Mesenchymal stem cell (in vitro differentiated cells and primary cell): Measurements from ENCODE around the gene TSC22D3.

Experiments used
- DNase-seq: peaks from one replicate; pipeline ENCODE4 v3.0.0-alpha.2; 2013
- H2AFZ ChIP-seq: one replicate; pipeline ENCODE4 v1.6.1; 2013; ENCODE audit warnings: low read depth, mild to moderate bottlenecking, control low read depth, inconsistent platforms, low read length, moderate library complexity
- H2AK5ac ChIP-seq: 2 replicates; pipeline ENCODE4 v1.6.1; 2013; ENCODE audit warnings: low read length, moderate library complexity, mild to moderate bottlenecking, inconsistent platforms; ENCODE audit not compliant: severe bottlenecking
- H2BK120ac ChIP-seq: one replicate; pipeline ENCODE4 v1.6.1; 2013; ENCODE audit warnings: low read depth, mild to moderate bottlenecking, inconsistent platforms, low read length, moderate library complexity
- H2BK12ac ChIP-seq, 2 experiments: one replicate each; pipeline ENCODE4 v1.6.1; 2013; ENCODE audit warnings: inconsistent platforms in 2 of 2, low read length in 2 of 2, mild to moderate bottlenecking in 2 of 2, moderate library complexity in 2 of 2, control low read depth in 1 of 2
- H2BK15ac ChIP-seq: one replicate; pipeline ENCODE4 v1.6.1; 2013; ENCODE audit warnings: mild to moderate bottlenecking, low read depth, inconsistent platforms; ENCODE audit not compliant: poor library complexity, severe bottlenecking
- H2BK5ac ChIP-seq: 2 replicates; pipeline ENCODE4 v1.6.1; 2013; ENCODE audit warnings: low read depth, mild to moderate bottlenecking, low read length, control low read depth, inconsistent platforms; ENCODE audit not compliant: poor library complexity, severe bottlenecking
- H3K14ac ChIP-seq, 2 experiments: one replicate each; pipeline ENCODE4 v1.6.1; 2013; ENCODE audit warnings: inconsistent platforms in 2 of 2, low read length in 2 of 2, control low read depth in 1 of 2, mild to moderate bottlenecking in 1 of 2, moderate library complexity in 1 of 2
- H3K18ac ChIP-seq, 2 experiments: one replicate each; pipeline ENCODE4 v1.6.1; 2013; ENCODE audit warnings: inconsistent platforms in 2 of 2, low read length in 2 of 2, control low read depth in 1 of 2, low read depth in 1 of 2, mild to moderate bottlenecking in 1 of 2
- H3K23ac ChIP-seq, 2 experiments: one replicate each; pipeline ENCODE4 v1.6.1; 2013; ENCODE audit warnings: inconsistent platforms in 2 of 2, low read length in 2 of 2, mild to moderate bottlenecking in 2 of 2, moderate library complexity in 2 of 2, control low read depth in 1 of 2
- H3K27ac ChIP-seq: 2 replicates; pipeline ENCODE4 v1.5.1; 2013; ENCODE audit warnings: mild to moderate bottlenecking, moderate library complexity, low read length, control low read depth, inconsistent platforms; ENCODE audit not compliant: poor library complexity, severe bottlenecking
- H3K27me3 ChIP-seq, 2 experiments: 2 replicates each; pipeline versions ENCODE4 v1.6.1 to v1.7.0; 2013; ENCODE audit warnings: low read length in 2 of 2, mild to moderate bottlenecking in 2 of 2, moderate library complexity in 2 of 2, control low read depth in 1 of 2, inconsistent platforms in 1 of 2; ENCODE audit not compliant: control insufficient read depth in 1 of 2, insufficient read depth in 1 of 2
- H3K36me3 ChIP-seq, 2 experiments: 2 replicates each; pipeline versions ENCODE4 v1.6.1 to v1.7.0; 2013; ENCODE audit warnings: low read length in 2 of 2, control low read depth in 1 of 2, inconsistent platforms in 1 of 2, low read depth in 1 of 2, mild to moderate bottlenecking in 1 of 2; ENCODE audit not compliant: insufficient read depth in 2 of 2, control insufficient read depth in 1 of 2
- H3K4ac ChIP-seq, 2 experiments: one replicate each; pipeline ENCODE4 v1.6.1; 2013; ENCODE audit warnings: inconsistent platforms in 2 of 2, low read length in 2 of 2, mild to moderate bottlenecking in 2 of 2, moderate library complexity in 2 of 2, control low read depth in 1 of 2, low read depth in 1 of 2
- H3K4me1 ChIP-seq: 2 replicates; pipeline ENCODE4 v1.6.1; 2013; ENCODE audit warnings: low read depth, low read length, control low read depth; ENCODE audit not compliant: control insufficient read depth, insufficient read depth
- H3K4me2 ChIP-seq: 2 replicates; pipeline ENCODE4 v1.6.1; 2013; ENCODE audit warnings: low read length, mild to moderate bottlenecking, inconsistent platforms; ENCODE audit not compliant: poor library complexity, severe bottlenecking
- H3K4me3 ChIP-seq, 2 experiments: 2 replicates each; pipeline versions ENCODE4 v1.5.1 to v1.7.0; 2013; ENCODE audit warnings: low read length in 2 of 2, mild to moderate bottlenecking in 2 of 2, control low read depth in 1 of 2, low read depth in 1 of 2; ENCODE audit not compliant: insufficient read depth in 1 of 2
- H3K79me1 ChIP-seq: replicated peaks from 2 replicates; pipeline ENCODE4 v1.6.1; 2013; ENCODE audit warnings: mild to moderate bottlenecking, control low read depth, low read length, inconsistent platforms; ENCODE audit not compliant: poor library complexity, severe bottlenecking
- H3K9ac ChIP-seq: 2 replicates; pipeline ENCODE4 v1.7.0; 2013; ENCODE audit warnings: mild to moderate bottlenecking, low read length, moderate library complexity
- H3K9me3 ChIP-seq: 2 replicates; pipeline ENCODE4 v1.7.0; 2013; ENCODE audit warnings: mild to moderate bottlenecking, low read length; ENCODE audit not compliant: control insufficient read depth
- H4K8ac ChIP-seq: one replicate; pipeline ENCODE4 v1.6.1; 2013; ENCODE audit warnings: inconsistent platforms, mild to moderate bottlenecking, low read length, moderate library complexity
- H4K91ac ChIP-seq: one replicate; pipeline ENCODE4 v1.6.1; 2013; ENCODE audit warnings: mild to moderate bottlenecking, low read length, inconsistent platforms
- WGBS: methylation state at CpG from one replicate; pipeline ENCODE4 v1.1.7; 2013; ENCODE audit warnings: mixed read lengths; 5-methylcytosine and 5-hydroxymethylcytosine counted together

TSC22D3 gene

DNA sequence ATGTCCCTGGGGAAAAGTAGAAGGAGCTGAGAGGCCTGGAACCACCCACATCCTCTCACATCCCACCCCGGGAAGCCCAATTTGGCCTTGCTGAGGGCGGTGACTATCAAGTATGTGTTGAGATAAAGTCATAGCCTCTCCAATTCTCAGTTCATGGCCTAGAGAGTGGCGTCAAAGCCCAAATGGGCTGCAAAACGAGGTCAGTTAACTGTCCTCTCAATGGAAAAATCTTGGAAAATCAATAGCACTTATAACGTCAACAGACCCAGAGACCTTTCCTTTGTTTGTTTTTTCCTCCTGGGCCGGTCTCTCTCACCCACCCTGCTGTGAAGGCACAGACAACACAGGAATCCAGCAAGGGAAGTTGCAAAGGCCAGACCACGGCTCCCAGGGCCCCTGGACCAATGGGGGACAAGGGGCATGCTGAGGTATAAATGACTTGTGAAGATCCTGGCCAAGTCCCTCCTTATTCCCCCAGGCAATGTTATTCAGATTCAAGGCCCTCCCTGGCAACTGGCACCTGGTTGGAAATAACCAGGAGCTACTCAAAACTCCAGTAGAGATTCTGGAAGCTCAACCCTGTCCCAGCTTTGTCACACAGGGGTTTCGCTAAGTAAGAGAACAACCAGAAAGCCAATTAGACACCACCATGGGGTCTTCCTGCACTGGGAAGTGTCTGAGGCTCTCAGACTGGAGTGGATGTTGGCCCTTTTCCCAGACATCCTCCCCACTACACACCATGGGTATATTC, 38.6 kb downstream of the TSC22D3 start:
- no peak overlapping the region for H3K14ac ChIP-seq
- peak overlapping the region in 1 of 2 experiments; percentile 33 for H3K18ac ChIP-seq
- no peak overlapping the region for H3K27ac ChIP-seq
- H3K4me3 ChIP-seq, result no peak overlapping the region
- H3K23ac ChIP-seq, result no peak overlapping the region
- no peak overlapping the region for H2AK5ac ChIP-seq
- peak; percentile 8 for DNase-seq
- WGBS, result 34% methylated on average over 7 of the region's 8 CpGs
- H3K36me3 ChIP-seq, result no peaks in the 10 kb centered on the region
- H2BK5ac ChIP-seq, result no peak overlapping the region
- no peak overlapping the region for H3K9ac ChIP-seq
- no peak overlapping the region for H2BK120ac ChIP-seq
- peak overlapping the region; percentile 14 for H4K8ac ChIP-seq
- no peaks in the 10 kb centered on the region for H3K79me1 ChIP-seq
- no peaks in the 10 kb centered on the region for H3K9me3 ChIP-seq
- H4K91ac ChIP-seq, result no peak overlapping the region
- peaks cover 11% of the 10 kb centered on the region for H3K4me1 ChIP-seq
- H2AFZ ChIP-seq, result no peak overlapping the region
- H2BK12ac ChIP-seq, result peak overlapping the region in 1 of 2 experiments; percentile 84
- no peak overlapping the region for H2BK15ac ChIP-seq
- H3K27me3 ChIP-seq, result peaks cover 0 to 78% of the 10 kb centered on the region in 2 experiments
- peak overlapping the region in 1 of 2 experiments; percentile 51 for H3K4ac ChIP-seq
- H3K4me2 ChIP-seq, result no peak overlapping the region

DNA sequence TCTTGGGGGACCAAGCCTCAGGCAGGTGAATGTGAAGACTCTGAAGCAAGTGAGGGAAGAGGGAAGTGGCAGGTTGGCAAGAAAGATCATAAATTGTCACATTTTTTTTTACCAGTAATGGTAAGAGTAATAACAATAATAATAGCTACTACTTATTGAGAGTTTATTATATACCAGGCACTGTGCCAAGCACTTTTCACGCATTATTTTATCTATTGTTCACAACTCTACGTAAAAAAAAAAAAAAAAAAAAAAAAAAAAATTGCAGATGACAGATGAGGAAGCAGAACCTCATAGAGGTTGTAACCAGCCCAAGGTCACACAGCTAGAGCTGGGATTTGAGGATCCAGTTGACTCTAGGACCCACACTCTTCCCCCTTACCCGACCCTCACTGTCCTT, 40.9 kb downstream of the TSC22D3 start:
- Histone ChIP-seq H2AK5ac (no peak overlapping the region), H4K8ac (no peak overlapping the region), H3K27me3 (peaks cover 0 to 64% of the 10 kb centered on the region in 2 experiments), H3K23ac (no peak overlapping the region), H3K36me3 (no peaks in the 10 kb centered on the region), H2BK5ac (no peak overlapping the region), H2AFZ (no peak overlapping the region), H3K79me1 (no peaks in the 10 kb centered on the region), H3K9ac (no peak overlapping the region), H3K4me3 (no peak overlapping the region), H3K14ac (no peak overlapping the region), H2BK120ac (no peak overlapping the region), H3K4me2 (no peak overlapping the region), H3K4ac (no peak overlapping the region), H2BK15ac (no peak overlapping the region), H3K27ac (no peak overlapping the region), H3K9me3 (no peaks in the 10 kb centered on the region), H3K18ac (no peak overlapping the region), H4K91ac (peak overlapping the region; percentile 2), H3K4me1 (peaks cover 8% of the 10 kb centered on the region), H2BK12ac (no peak overlapping the region)
- no CpG with 5 or more reads among the region's 3 CpGs for WGBS
- no peak for DNase-seq

DNA sequence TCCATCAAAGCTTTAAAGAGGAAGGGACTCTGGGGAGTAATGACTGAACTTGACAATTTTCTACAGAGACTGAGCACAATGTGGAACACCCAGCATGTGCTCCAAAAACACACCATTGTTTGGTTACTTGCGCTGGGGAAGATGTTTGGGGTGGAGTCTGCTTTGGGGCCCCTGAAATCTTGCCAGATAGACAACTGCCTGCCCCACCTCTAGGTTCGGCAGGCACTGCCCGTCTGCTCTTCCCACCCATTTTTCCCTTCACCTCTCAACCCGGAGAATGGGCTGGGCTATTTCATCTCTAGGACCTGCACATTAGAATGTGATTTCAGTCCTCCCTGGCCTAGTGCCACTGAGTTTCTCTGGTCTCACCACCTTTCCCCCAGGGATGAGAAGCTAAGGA, 41.9 kb downstream of the TSC22D3 start:
- Histone ChIP-seq H3K79me1 (no peaks in the 10 kb centered on the region), H3K14ac (no peak overlapping the region), H3K9ac (no peak overlapping the region), H3K36me3 (no peaks in the 10 kb centered on the region), H2BK12ac (no peak overlapping the region), H3K27ac (no peak overlapping the region), H3K23ac (no peak overlapping the region), H3K4me1 (peaks cover 12% of the 10 kb centered on the region), H3K9me3 (no peaks in the 10 kb centered on the region), H3K27me3 (peaks cover 0 to 64% of the 10 kb centered on the region in 2 experiments), H2AK5ac (no peak overlapping the region), H2BK5ac (no peak overlapping the region), H2AFZ (no peak overlapping the region), H3K4ac (no peak overlapping the region), H3K4me2 (no peak overlapping the region), H2BK15ac (no peak overlapping the region), H4K91ac (no peak overlapping the region), H3K4me3 (no peak overlapping the region), H4K8ac (no peak overlapping the region), H3K18ac (no peak overlapping the region), H2BK120ac (no peak overlapping the region)
- DNase-seq, result no peak
- WGBS, result 88% methylated on average over 4 of the region's 4 CpGs

DNA sequence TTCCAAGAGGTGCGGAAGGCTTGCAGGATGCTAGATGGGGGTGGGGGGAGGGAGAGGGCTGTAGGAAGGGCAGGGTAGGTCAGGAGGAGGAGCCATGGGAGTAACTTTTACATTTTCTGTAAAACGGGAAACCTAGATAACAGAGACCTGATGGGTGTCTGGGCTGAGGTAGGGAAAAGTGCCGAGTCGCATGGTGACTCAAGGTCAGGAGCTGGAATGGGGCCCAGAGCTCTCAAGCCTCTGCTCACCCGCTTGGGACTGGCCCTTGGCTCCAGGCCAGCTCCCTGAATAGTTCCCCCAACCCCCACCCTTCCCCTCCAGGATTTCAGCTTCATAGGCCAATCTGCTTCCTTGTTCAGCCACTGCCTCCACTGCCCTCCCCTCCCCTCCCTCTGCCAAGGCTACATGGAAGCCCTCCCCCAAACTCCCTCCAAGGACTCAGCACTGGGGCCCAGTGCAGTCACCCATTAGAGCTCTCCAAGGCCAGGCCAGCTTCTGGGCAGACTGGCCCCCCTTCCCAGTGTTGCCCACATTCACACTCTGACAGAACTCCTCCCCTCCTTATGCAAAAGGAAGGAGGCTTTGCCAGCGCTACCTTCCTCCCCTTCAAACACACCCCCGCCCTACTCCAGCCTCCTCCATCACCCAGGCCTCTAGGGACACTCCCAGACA, 43.6 kb downstream of the TSC22D3 start:
- no peak overlapping the region for H3K9ac ChIP-seq
- H2BK15ac ChIP-seq, result no peak overlapping the region
- no peaks in the 10 kb centered on the region for H3K79me1 ChIP-seq
- H2AFZ ChIP-seq, result no peak overlapping the region
- no peak overlapping the region for H2BK120ac ChIP-seq
- H3K4me1 ChIP-seq, result peaks cover 11% of the 10 kb centered on the region
- no peak overlapping the region for H2BK5ac ChIP-seq
- H3K27ac ChIP-seq, result peak overlapping the region; percentile 40
- H3K9me3 ChIP-seq, result no peaks in the 10 kb centered on the region
- H3K4me2 ChIP-seq, result no peak overlapping the region
- no peaks in the 10 kb centered on the region for H3K36me3 ChIP-seq
- peak overlapping the region; percentile 54 to 84 for H2BK12ac ChIP-seq
- H3K14ac ChIP-seq, result no peak overlapping the region
- peak overlapping the region; percentile 73 to 79 for H3K18ac ChIP-seq
- DNase-seq, result peak; percentile 85
- peak overlapping the region; percentile 41 for H4K8ac ChIP-seq
- peak overlapping the region in 1 of 2 experiments; percentile 51 for H3K4ac ChIP-seq
- H3K4me3 ChIP-seq, result no peak overlapping the region
- no peak overlapping the region for H3K23ac ChIP-seq
- peak overlapping the region; percentile 64 for H4K91ac ChIP-seq
- H2AK5ac ChIP-seq, result no peak overlapping the region
- WGBS, result 13% methylated on average over 6 of the region's 7 CpGs
- peaks cover 0 to 61% of the 10 kb centered on the region in 2 experiments for H3K27me3 ChIP-seq
